ENCODE measurements around the gene RAB40C. TPM values are rescaled to one million over a fixed set of nuclear protein-coding genes. Genes with fewer than 3 reads are reported as not detected.
A peak's percentile ranks its signal among the peaks of the same experiment; 100 is the strongest.
"Not testable (repeated sequence)": the region's sequence is repeated elsewhere in the genome, so short reads cannot be mapped to it uniquely, and the experiment has no call there.

RAB40C gene
- total RNA-seq, 2 donors from 2014 or later, result 12.1 to 13.0 TPM

- Mint-ChIP-seq H3K9me3 (no peaks in the 10 kb centered on the region), H3K36me3 (peaks cover 3 to 11% of the 10 kb centered on the region in 2 donors), H3K27ac (peak overlapping the region in 1 of 2 donors; percentile 2)
- ATAC-seq, result no peak
- DNase-seq (ENCODE audit: low spot score in 2 of 2), result no peak
Measured at GRCh38 chr16:593406-593805, 3.5 kb downstream of the RAB40C start.

GRCh38 chr16:593807-594206 lies 3.9 kb downstream of the RAB40C start:
- peak overlapping the region in 1 of 2 donors; percentile 2 for H3K27ac Mint-ChIP-seq
- H3K9me3 Mint-ChIP-seq, result no peaks in the 10 kb centered on the region
- peaks cover 0 to 8% of the 10 kb centered on the region in 2 donors for H3K36me3 Mint-ChIP-seq
- ATAC-seq (no peak), DNase-seq (ENCODE audit: low spot score in 2 of 2) (no peak)

- Mint-ChIP-seq H3K9me3 (no peaks in the 10 kb centered on the region), H3K36me3 (peaks cover 0 to 8% of the 10 kb centered on the region in 2 donors)
- ATAC-seq, result no peak
Measured at GRCh38 chr16:595094-595528, 5.2 kb downstream of the RAB40C start.

GRCh38 chr16:595942-596735 lies 6.3 kb downstream of the RAB40C start:
- Mint-ChIP-seq H3K9me3 (no peaks in the 10 kb centered on the region), H3K27ac (peak overlapping the region; percentile 28 to 94), H3K36me3 (peaks cover 0 to 1% of the 10 kb centered on the region in 2 donors)
- no peak for DNase-seq (ENCODE audit: low spot score in 2 of 2)
- ATAC-seq, result no peak

More at GRCh38 chr16:595094-595528, 5.2 kb downstream of the RAB40C start:
- DNase-seq (ENCODE audit: low spot score in 2 of 2), result no peak
- H3K27ac Mint-ChIP-seq, result no peak overlapping the region

- no peaks in the 10 kb centered on the region for H3K36me3 Mint-ChIP-seq
- DNase-seq (ENCODE audit: low spot score in 2 of 2) (no peak), ATAC-seq (no peak)
- H3K9me3 Mint-ChIP-seq, result no peaks in the 10 kb centered on the region
- peak overlapping the region; percentile 28 to 87 for H3K27ac Mint-ChIP-seq
Measured at GRCh38 chr16:596736-597060, 6.8 kb downstream of the RAB40C start.

GRCh38 chr16:597655-598054 lies 7.8 kb downstream of the RAB40C start:
- not testable (repeated sequence) for ATAC-seq, H3K9me3 Mint-ChIP-seq

GRCh38 chr16:598823-599739 lies 9.2 kb downstream of the RAB40C start:
- Mint-ChIP-seq H3K36me3 (no peaks in the 10 kb centered on the region), H3K9me3 (no peaks in the 10 kb centered on the region), H3K27ac (no peak overlapping the region)
- DNase-seq (ENCODE audit: low spot score in 2 of 2) (no peak), ATAC-seq (no peak)

More at GRCh38 chr16:597655-598054, 7.8 kb downstream of the RAB40C start:
- not testable (repeated sequence) for H3K36me3 Mint-ChIP-seq; H3K27ac Mint-ChIP-seq; DNase-seq (ENCODE audit: low spot score in 2 of 2)

GRCh38 chr16:600781-601180 lies 10.9 kb downstream of the RAB40C start:
- no peaks in the 10 kb centered on the region for H3K9me3 Mint-ChIP-seq
- ATAC-seq (peak in 1 of 2 donors; percentile 60), DNase-seq (ENCODE audit: low spot score in 2 of 2) (no peak)
- peak overlapping the region in 1 of 2 donors; percentile 77 for H3K27ac Mint-ChIP-seq
- no peaks in the 10 kb centered on the region for H3K36me3 Mint-ChIP-seq

GRCh38 chr16:603933-604332 lies 14.1 kb downstream of the RAB40C start:
- no peak for ATAC-seq

GRCh38 chr16:606656-607307 lies 16.9 kb downstream of the RAB40C start:
- DNase-seq (ENCODE audit: low spot score in 2 of 2) (no peak), ATAC-seq (no peak)
- Mint-ChIP-seq H3K27ac (no peak overlapping the region), H3K36me3 (no peaks in the 10 kb centered on the region), H3K9me3 (no peaks in the 10 kb centered on the region)

More at GRCh38 chr16:603933-604332, 14.1 kb downstream of the RAB40C start:
- no peaks in the 10 kb centered on the region for H3K36me3 Mint-ChIP-seq
- H3K27ac Mint-ChIP-seq, result no peak overlapping the region
- H3K9me3 Mint-ChIP-seq, result no peaks in the 10 kb centered on the region
- DNase-seq (ENCODE audit: low spot score in 2 of 2), result no peak

- ATAC-seq (peak; percentile 91 to 97), DNase-seq (ENCODE audit: low spot score in 2 of 2) (peak; percentile 32 to 80)
- H3K27ac Mint-ChIP-seq, result peak overlapping the region; percentile 9 to 69
- no peaks in the 10 kb centered on the region for H3K9me3 Mint-ChIP-seq
- H3K36me3 Mint-ChIP-seq, result no peaks in the 10 kb centered on the region
Measured at GRCh38 chr16:608019-608418, 18.2 kb downstream of the RAB40C start.

GRCh38 chr16:609316-609715 lies 19.4 kb downstream of the RAB40C start:
- H3K9me3 Mint-ChIP-seq, result no peaks in the 10 kb centered on the region
- peak overlapping the region in 1 of 2 donors; percentile 69 for H3K27ac Mint-ChIP-seq
- ATAC-seq (no peak), DNase-seq (ENCODE audit: low spot score in 2 of 2) (no peak)
- H3K36me3 Mint-ChIP-seq, result no peaks in the 10 kb centered on the region

- Mint-ChIP-seq H3K27ac (peak overlapping the region in 1 of 2 donors; percentile 35), H3K36me3 (no peaks in the 10 kb centered on the region), H3K9me3 (no peaks in the 10 kb centered on the region)
- no peak for DNase-seq (ENCODE audit: low spot score in 2 of 2)
- no peak for ATAC-seq
Measured at GRCh38 chr16:609984-610383, 20.1 kb downstream of the RAB40C start.

GRCh38 chr16:610513-611381 lies 20.9 kb downstream of the RAB40C start:
- DNase-seq (ENCODE audit: low spot score in 2 of 2) (peak; percentile 66 to 74), ATAC-seq (peak; percentile 28 to 69)
- H3K27ac Mint-ChIP-seq, result peak overlapping the region; percentile 29 to 35
- H3K36me3 Mint-ChIP-seq, result no peaks in the 10 kb centered on the region
- no peaks in the 10 kb centered on the region for H3K9me3 Mint-ChIP-seq

- H3K27ac Mint-ChIP-seq, result peak overlapping the region in 1 of 2 donors; percentile 23
- no peaks in the 10 kb centered on the region for H3K9me3 Mint-ChIP-seq
- no peak for DNase-seq (ENCODE audit: low spot score in 2 of 2)
- H3K36me3 Mint-ChIP-seq, result no peaks in the 10 kb centered on the region
- no peak for ATAC-seq
Measured at GRCh38 chr16:615122-615521, 25.3 kb downstream of the RAB40C start.
